ENCODE data around the gene TMEM95. TPM values are rescaled to one million over a fixed set of nuclear protein-coding genes. Genes with fewer than 3 reads are reported as not detected.

TMEM95 gene
- total and polyA plus RNA-seq, 2 of the 8 experiments (the other 6 are each of a cell fraction or from before 2014, with no cell fraction given) = not detected

DNA sequence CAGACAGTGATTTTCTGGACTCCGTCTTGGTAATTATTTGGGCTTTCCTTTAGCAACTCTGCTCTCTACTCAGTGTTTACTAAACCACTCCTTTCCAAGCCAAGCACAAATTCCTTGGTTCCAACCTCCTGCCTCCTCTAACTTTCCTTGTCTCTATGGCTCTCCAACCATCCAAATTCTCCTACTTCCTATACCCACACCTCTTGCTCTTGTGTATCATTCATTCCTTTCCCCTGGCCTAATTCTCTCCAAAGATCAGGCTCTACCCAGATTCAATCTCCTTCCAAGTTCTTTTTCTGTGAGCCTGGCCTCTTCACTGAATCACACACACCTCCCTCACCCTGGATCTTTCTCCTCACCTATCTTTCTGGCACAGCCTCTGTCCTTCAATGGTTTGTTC lies 26.9 kb upstream of the TMEM95 start:
- Histone ChIP-seq H2AK5ac (ENCODE audit: low read depth, low read length) (no peak overlapping the region), H3K79me1 (ENCODE audit: low read depth, low read length) (peaks cover 2% of the 10 kb centered on the region; the same call in 1 of the 2 replicates), H3K9ac (replicated peaks in 1 of 4; ENCODE audit: extremely low read depth in 1 of 4, low read depth in 3 of 4, low read length in 3 of 4) (no peak overlapping the region; a peak in 1 of 7 replicates), H3K18ac (ENCODE audit: extremely low read depth, low read length) (no peak overlapping the region), H2BK12ac (ENCODE audit: low read depth, low read length) (no peak overlapping the region), H3K36me3 (ENCODE audit: control insufficient read depth in 2 of 4, insufficient read depth in 4 of 4, low read length in 3 of 4) (peaks cover 8 to 16% (median 14%) of the 10 kb centered on the region in 4 experiments), H4K20me1 (replicated peaks in 1 of 2; ENCODE audit: control insufficient read depth in 1 of 2, insufficient read depth in 2 of 2, low read length in 2 of 2) (peaks cover 2 to 6% of the 10 kb centered on the region in 2 experiments), H2BK5ac (ENCODE audit: low read depth, low read length) (no peak overlapping the region), H4K5ac (ENCODE audit: insufficient read length, low read depth, low read length) (no peak overlapping the region), H3K56ac (replicated peaks; ENCODE audit: insufficient read length, low read depth, low read length) (no peak overlapping the region), H4K91ac (replicated peaks; ENCODE audit: insufficient read length, low read length) (no peak overlapping the region), H3K4me1 (replicated peaks in 1 of 4; ENCODE audit: control insufficient read depth in 3 of 4, insufficient read depth in 4 of 4, low read length in 3 of 4) (peaks cover 0 to 19% (median 8%) of the 10 kb centered on the region in 4 experiments; a peak in 6 of 7 replicates), H3K23me2 (ENCODE audit: low read depth, low read length) (peaks cover 8% of the 10 kb centered on the region), H3K27me3 (replicated peaks in 1 of 4; ENCODE audit: control insufficient read depth in 3 of 4, extremely low read depth in 1 of 4, insufficient read depth in 3 of 4, low read length in 3 of 4) (no peaks in the 10 kb centered on the region; a peak in 1 of 7 replicates), H2AFZ (ENCODE audit: low read length) (no peak overlapping the region), H3K4me3 (ENCODE audit: extremely low read depth in 1 of 4, insufficient read depth in 2 of 4, low read depth in 3 of 4, low read length in 4 of 4) (peak overlapping the region in 3 of 4 experiments; percentile 9 to 75 (median 69); a peak in 5 of 8 replicates), H2BK20ac (ENCODE audit: low read length) (no peak overlapping the region), H3K79me2 (ENCODE audit: control insufficient read depth in 1 of 2, insufficient read depth in 2 of 2, low read length in 2 of 2) (peaks cover 0 to 14% of the 10 kb centered on the region in 2 experiments; a peak in 2 of 4 replicates), H3K4ac (replicated peaks; ENCODE audit: insufficient read length, low read depth, low read length) (no peak overlapping the region), H2BK120ac (replicated peaks; ENCODE audit: low read depth, low read length) (no peak overlapping the region), H4K8ac (ENCODE audit: extremely low read depth, insufficient read depth, low read length) (no peak overlapping the region), H3K23ac (ENCODE audit: insufficient read length) (no peak overlapping the region), H2BK15ac (ENCODE audit: low read length) (no peak overlapping the region), H3K27ac (ENCODE audit: low read depth, low read length) (no peak overlapping the region), H3K9me3 (ENCODE audit: insufficient read depth in 2 of 2, low read depth in 1 of 2, low read length in 1 of 2) (no peaks in the 10 kb centered on the region), H3K4me2 (ENCODE audit: insufficient read depth in 1 of 2, low read depth in 2 of 2, low read length in 2 of 2) (peak overlapping the region; percentile 96 to 98; a peak in 2 of 4 replicates), H3K14ac (ENCODE audit: insufficient read length) (no peak overlapping the region)
- DNase-seq (ENCODE audit: low read depth in 1 of 2, low spot score in 2 of 2) = no peak
- WGBS, 2 experiments (ENCODE audit: extremely low coverage in 1 of 2, insufficient coverage in 1 of 2, insufficient read length in 1 of 2, insufficient replicate concordance in 2 of 2, low coverage in 1 of 2, low lambda C conversion rate in 2 of 2, missing lambda C conversion rate in 1 of 2) = 100% methylated on average over 1 of the region's 1 CpG; no CpG with 5 or more reads in 1 of the 2 experiments
- POLR2A ChIA-PET (ENCODE audit: partially characterized antibody) = interaction anchor here (1.0 to 13.4 kb wide), 4 partner anchors 7 to 248 kb away, joined by 4 to 223 read pairs (median 22); partner anchors contain the start of genes ACAP1 and GPS2
- TF ChIP-seq RAD21 (IDR thresholded peaks at IDR 0.05 in 1 of 2, conservative IDR thresholded peaks at IDR 0.05 in 1 of 2; ENCODE audit: low read depth in 2 of 2, low read length in 2 of 2) (no peak), BACH1 (IDR thresholded peaks at IDR 0.05; ENCODE audit: low read length) (no peak), POU5F1 (IDR thresholded peaks at IDR 0.05; ENCODE audit: low read depth, low read length) (no peak), RFX5 (IDR thresholded peaks at IDR 0.05; ENCODE audit: borderline replicate concordance, low read depth, low read length) (no peak), SIN3A (conservative IDR thresholded peaks at IDR 0.05 in 1 of 2, IDR thresholded peaks at IDR 0.05 in 1 of 2; ENCODE audit: low read depth in 1 of 2, low read length in 2 of 2) (no peak)
- no peak for FAIRE-seq
- CTCF ChIA-PET (ENCODE audit: partially characterized antibody) = interaction anchor here (1.2 to 9.3 kb wide), 6 partner anchors 7 to 57 kb away, joined by 3 to 167 read pairs (median 7); no protein-coding TSS in a partner anchor

Measured in H1 (cell line).